PFSK-1 (cell line): ENCODE data around the gene BRINP3.

Source experiments
- FOXP2 ChIP-seq: optimal IDR thresholded peaks from 2 replicates; pipeline ENCODE3; 2011; ENCODE audit warnings: borderline replicate concordance, control low read depth, inconsistent platforms; ENCODE audit not compliant: insufficient read depth; ENCODE audit errors: extremely low read length, extremely low read depth
- POLR2AphosphoS5 ChIP-seq: IDR thresholded peaks from 2 replicates; pipeline ENCODE4 v1.6.1; 2012; ENCODE audit warnings: low read depth, mild to moderate bottlenecking, control low read depth, low read length, moderate library complexity
- REST ChIP-seq, 2 experiments: IDR thresholded peaks; 2 replicates each; pipeline versions ENCODE4 v1.6.1 to v1.8.0; 2011 to 2012; ENCODE audit warnings: low read depth in 2 of 2, low read length in 2 of 2, control low read depth in 1 of 2, inconsistent platforms in 1 of 2, mild to moderate bottlenecking in 1 of 2, moderate library complexity in 1 of 2; ENCODE audit not compliant: insufficient read depth in 1 of 2
- SIN3A ChIP-seq: IDR thresholded peaks from 2 replicates; pipeline ENCODE4 v1.6.1; 2012; ENCODE audit warnings: mild to moderate bottlenecking, low read length, moderate library complexity, borderline replicate concordance; ENCODE audit not compliant: insufficient read depth
- TAF1 ChIP-seq: IDR thresholded peaks from 2 replicates; pipeline ENCODE4 v1.6.1; 2012; ENCODE audit warnings: low read length, control low read depth, borderline replicate concordance; ENCODE audit not compliant: insufficient read depth

The BRINP3 gene

GRCh38 chr1:190373705-190374336 is 103.8 kb downstream of the BRINP3 start:
- TF ChIP-seq FOXP2, result no peak

GRCh38 chr1:190367200-190367599 is 110.5 kb downstream of the BRINP3 start:
- TF ChIP-seq SIN3A, result no peak
- TF ChIP-seq TAF1, result no peak
- no peak for TF ChIP-seq REST (IDR thresholded peaks at IDR 0.05; ENCODE audit: insufficient read depth in 1 of 2, low read depth in 2 of 2, low read length in 2 of 2)
- no peak for TF ChIP-seq POLR2AphosphoS5
- TF ChIP-seq FOXP2, result no peak

GRCh38 chr1:190365283-190365682 is 112.4 kb downstream of the BRINP3 start:
- TF ChIP-seq REST (IDR thresholded peaks at IDR 0.05; ENCODE audit: insufficient read depth in 1 of 2, low read depth in 2 of 2, low read length in 2 of 2) (no peak), TAF1 (no peak), FOXP2 (no peak), SIN3A (no peak), POLR2AphosphoS5 (no peak)

GRCh38 chr1:190353538-190354101 is 124.0 kb downstream of the BRINP3 start:
- TF ChIP-seq SIN3A (no peak), REST (IDR thresholded peaks at IDR 0.05; ENCODE audit: insufficient read depth in 1 of 2, low read depth in 2 of 2, low read length in 2 of 2) (no peak), POLR2AphosphoS5 (no peak), TAF1 (no peak), FOXP2 (no peak)

- TF ChIP-seq SIN3A, result no peak
- no peak for TF ChIP-seq TAF1
Measured at GRCh38 chr1:190344454-190344853, 133.2 kb downstream of the BRINP3 start.

GRCh38 chr1:190338829-190339228 is 138.8 kb downstream of the BRINP3 start:
- TF ChIP-seq FOXP2, result no peak
- TF ChIP-seq REST (IDR thresholded peaks at IDR 0.05; ENCODE audit: insufficient read depth in 1 of 2, low read depth in 2 of 2, low read length in 2 of 2), result no peak
- TF ChIP-seq POLR2AphosphoS5, result no peak
- no peak for TF ChIP-seq TAF1
- no peak for TF ChIP-seq SIN3A
